Left ventricle myocardium inferior (tissue), 1 donor: ENCODE data around the gene FLOT2. TPM values are rescaled to one million over a fixed set of nuclear protein-coding genes. Genes with fewer than 3 reads are reported as not detected.
A peak's percentile ranks its signal among the peaks of the same experiment; 100 is the strongest.

Experiments
- DNase-seq: peaks from one replicate; pipeline ENCODE4 v3.0.0-alpha.2; 2020
- H3K27ac ChIP-seq: fragments of 200-600 bp; replicated peaks from 2 replicates; pipeline ENCODE4 v1.8.0; 2021
- H3K27me3 ChIP-seq: fragments of 200-600 bp; 2 replicates; pipeline ENCODE4 v1.8.0; 2021; ENCODE audit warnings: low read depth
- H3K36me3 ChIP-seq: fragments of 200-600 bp; 2 replicates; pipeline ENCODE4 v1.8.0; 2021
- H3K4me1 ChIP-seq: fragments of 200-600 bp; 2 replicates; pipeline ENCODE4 v1.8.0; 2021
- H3K4me3 ChIP-seq: fragments of 200-600 bp; 2 replicates; pipeline ENCODE4 v1.8.0; 2021; ENCODE audit warnings: mild to moderate bottlenecking, moderate library complexity
- H3K9me3 ChIP-seq: fragments of 200-600 bp; replicated peaks from 2 replicates; pipeline ENCODE4 v1.8.0; 2021
- intact Hi-C: fragments of 100-400 bp; cut with micrococcal nuclease; formaldehyde crosslinking; loops from one replicate; pipeline ENCODE4 v1.11.0; 2022
- long read RNA-seq: library from polyadenylated mRNA; unstranded; transcript quantifications from one replicate; pipeline ENCODE4 v2.0.0, GENCODE V29; 2021
- total RNA-seq: library from RNA; stranded (reverse); fragmentation: NEBNext Ultra II Directional; extraction: Animal tissue kit (Norgen Biotek cat#: 25700); gene quantifications from one replicate; pipeline ENCODE4 v1.2.1, GENCODE V29; 2021
- TF ChIP-seq, protein P1 (sequence below): fragments of 200-600 bp; IDR thresholded peaks from 2 replicates; pipeline ENCODE4 v1.8.0; 2021; ENCODE audit warnings: antibody characterized with exemption, mild to moderate bottlenecking, borderline replicate concordance
- donor health status: DM: no; HTN: yes; CAD: no; lungs with severe emphysema.

FLOT2 gene, protein sequence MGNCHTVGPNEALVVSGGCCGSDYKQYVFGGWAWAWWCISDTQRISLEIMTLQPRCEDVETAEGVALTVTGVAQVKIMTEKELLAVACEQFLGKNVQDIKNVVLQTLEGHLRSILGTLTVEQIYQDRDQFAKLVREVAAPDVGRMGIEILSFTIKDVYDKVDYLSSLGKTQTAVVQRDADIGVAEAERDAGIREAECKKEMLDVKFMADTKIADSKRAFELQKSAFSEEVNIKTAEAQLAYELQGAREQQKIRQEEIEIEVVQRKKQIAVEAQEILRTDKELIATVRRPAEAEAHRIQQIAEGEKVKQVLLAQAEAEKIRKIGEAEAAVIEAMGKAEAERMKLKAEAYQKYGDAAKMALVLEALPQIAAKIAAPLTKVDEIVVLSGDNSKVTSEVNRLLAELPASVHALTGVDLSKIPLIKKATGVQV
- total RNA-seq: 84.2 TPM
- long read RNA-seq, transcript FLOT2-202 (11 exons, 2,618 nt): major isoform, 198 of 238 reads
- long read RNA-seq, transcript FLOT2-210 (11 exons, 2,585 nt): minor isoform, 9 of 238 reads
- long read RNA-seq, partial matches to known transcripts: 13 of 238 reads
- long read RNA-seq, other reads (novel, unspliced or antisense): 18 of 238 reads

DNA sequence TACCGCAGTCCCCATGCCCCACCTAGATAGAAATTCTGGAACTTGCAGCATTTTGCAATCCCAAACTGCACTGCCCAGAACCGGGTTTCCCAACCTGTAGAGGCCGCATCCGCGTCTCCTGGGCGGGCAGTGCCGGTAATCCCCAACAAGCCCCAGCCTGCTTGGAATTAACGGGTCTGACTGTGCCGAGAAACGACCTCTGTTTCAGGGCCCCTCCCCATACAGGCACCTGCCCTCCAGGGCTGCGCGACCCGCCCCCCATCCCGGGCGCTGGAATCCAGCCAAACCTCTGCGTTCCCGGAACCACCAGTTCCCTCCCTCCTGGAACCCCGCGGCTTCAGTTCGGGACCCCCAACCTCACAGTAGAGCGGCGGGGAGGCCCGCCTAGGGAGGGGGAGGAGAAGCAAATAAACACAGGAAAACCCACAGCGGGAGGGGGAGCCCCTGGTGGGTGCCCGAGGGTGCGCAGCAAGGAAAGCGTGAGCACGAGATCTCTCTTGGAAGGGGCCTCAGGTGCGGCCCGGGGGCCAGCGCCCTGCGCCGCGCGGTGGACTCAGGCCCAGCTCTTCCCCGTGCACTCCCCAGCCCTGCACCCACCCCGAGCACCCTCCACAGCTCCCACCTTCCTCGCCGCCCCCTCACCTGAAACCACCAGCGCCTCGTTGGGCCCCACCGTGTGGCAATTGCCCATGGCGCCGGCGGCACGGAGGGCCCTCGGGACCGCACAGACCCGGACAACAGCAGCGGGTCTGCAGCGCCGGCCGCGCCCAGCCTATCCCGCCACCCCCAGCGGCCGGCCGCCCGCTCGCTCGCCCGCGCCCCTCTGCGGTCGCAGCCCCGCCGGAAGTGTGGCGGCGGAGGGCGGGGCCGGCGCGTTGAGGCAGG, at the start of gene FLOT2:
Gene FLOT2, minus strand, starts transcription at position 850 of the 885 bp plus-strand sequence. Its CDS starts 159 bp downstream, at position 691.
- peaks cover 61% of the 10 kb centered on the region for H3K4me1 ChIP-seq

DNA sequence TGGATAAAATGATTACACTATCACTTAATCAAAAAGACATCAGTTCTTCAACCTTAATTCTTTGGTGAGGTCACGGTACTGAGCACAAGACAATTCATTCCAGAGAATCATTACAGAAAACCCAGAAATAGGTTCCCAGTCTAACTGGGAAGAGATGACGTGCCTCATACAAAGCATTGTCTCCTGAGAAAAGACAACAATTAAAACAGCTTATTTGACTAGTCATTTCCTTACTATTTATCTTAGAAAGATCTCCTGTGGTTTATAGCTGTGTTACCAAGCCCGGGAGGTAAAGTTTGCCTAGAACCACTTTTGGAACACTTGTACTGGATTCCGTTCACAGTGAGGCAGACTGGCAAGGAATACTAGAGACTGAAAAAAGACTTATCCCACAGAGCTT, 48.7 kb upstream of the FLOT2 start:
- no peaks in the 10 kb centered on the region for H3K36me3 ChIP-seq
- intact Hi-C loops: no loop called here
- no peak overlapping the region for H3K4me3 ChIP-seq
- TF ChIP-seq, protein P1, sequence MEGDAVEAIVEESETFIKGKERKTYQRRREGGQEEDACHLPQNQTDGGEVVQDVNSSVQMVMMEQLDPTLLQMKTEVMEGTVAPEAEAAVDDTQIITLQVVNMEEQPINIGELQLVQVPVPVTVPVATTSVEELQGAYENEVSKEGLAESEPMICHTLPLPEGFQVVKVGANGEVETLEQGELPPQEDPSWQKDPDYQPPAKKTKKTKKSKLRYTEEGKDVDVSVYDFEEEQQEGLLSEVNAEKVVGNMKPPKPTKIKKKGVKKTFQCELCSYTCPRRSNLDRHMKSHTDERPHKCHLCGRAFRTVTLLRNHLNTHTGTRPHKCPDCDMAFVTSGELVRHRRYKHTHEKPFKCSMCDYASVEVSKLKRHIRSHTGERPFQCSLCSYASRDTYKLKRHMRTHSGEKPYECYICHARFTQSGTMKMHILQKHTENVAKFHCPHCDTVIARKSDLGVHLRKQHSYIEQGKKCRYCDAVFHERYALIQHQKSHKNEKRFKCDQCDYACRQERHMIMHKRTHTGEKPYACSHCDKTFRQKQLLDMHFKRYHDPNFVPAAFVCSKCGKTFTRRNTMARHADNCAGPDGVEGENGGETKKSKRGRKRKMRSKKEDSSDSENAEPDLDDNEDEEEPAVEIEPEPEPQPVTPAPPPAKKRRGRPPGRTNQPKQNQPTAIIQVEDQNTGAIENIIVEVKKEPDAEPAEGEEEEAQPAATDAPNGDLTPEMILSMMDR: no peak
- peak overlapping the region; percentile 100 for H3K27ac ChIP-seq
- no peak for DNase-seq
- peaks cover 93% of the 10 kb centered on the region for H3K4me1 ChIP-seq
- no peaks in the 10 kb centered on the region for H3K27me3 ChIP-seq
- H3K9me3 ChIP-seq: no peaks in the 10 kb centered on the region

More for the DNA sequence above, at the start of gene FLOT2:
- H3K27me3 ChIP-seq: no peaks in the 10 kb centered on the region
- intact Hi-C loops: no loop called here
- TF ChIP-seq, protein P1: peak; percentile 34
- H3K27ac ChIP-seq: peak within 1 kb of the TSS; percentile 95
- H3K4me3 ChIP-seq: peak within 1 kb of the TSS; percentile 98
- H3K9me3 ChIP-seq: no peaks in the 10 kb centered on the region
- H3K36me3 ChIP-seq: no peaks in the 10 kb centered on the region
- peak; percentile 67 for DNase-seq

DNA sequence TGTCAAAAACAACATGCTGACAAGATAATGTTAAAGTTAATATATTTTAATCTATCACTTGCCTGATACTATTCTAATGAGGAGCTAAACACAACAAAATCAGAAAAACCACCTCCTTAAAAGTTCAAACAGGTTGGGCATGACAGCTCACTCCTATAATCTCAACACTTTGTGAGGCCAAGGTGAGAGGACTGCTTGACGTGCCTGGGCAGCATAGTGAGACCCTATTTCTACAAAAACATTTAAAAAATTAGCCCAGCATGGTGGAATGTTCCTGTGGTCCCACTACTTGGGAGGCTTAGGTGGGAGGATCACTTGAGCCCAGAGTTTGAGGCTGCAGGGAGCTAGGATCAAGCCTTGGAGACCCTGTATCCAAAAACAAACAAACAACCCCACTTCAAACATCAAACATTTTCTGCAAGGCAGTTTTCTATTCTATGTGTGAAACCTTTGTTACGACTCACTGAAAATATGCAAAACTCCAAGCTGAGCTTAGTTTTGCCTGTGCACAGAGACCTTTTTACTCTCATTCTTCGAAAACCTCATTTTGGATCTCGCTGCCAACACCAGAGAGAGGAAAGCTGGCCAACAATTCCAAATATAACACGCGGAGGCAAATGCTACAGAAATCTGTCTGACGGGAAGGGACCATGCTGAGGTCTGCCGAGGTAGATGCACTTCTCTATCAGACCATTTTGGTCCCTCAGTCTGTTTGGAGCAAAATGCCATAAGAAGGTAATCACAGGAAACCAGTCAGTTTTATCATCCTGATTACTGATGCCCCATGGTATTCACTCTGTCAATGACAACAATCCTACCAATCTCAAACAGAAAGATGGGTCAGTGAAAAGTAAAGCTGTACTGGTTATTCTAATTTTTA, 47.6 kb upstream of the FLOT2 start:
- Histone ChIP-seq H3K9me3 (no peaks in the 10 kb centered on the region), H3K27me3 (no peaks in the 10 kb centered on the region), H3K4me1 (peaks cover 93% of the 10 kb centered on the region), H3K36me3 (no peaks in the 10 kb centered on the region), H3K4me3 (no peak overlapping the region), H3K27ac (peak overlapping the region; percentile 100)
- TF ChIP-seq, protein P1: no peak
- intact Hi-C loops: no loop called here
- no peak for DNase-seq

DNA sequence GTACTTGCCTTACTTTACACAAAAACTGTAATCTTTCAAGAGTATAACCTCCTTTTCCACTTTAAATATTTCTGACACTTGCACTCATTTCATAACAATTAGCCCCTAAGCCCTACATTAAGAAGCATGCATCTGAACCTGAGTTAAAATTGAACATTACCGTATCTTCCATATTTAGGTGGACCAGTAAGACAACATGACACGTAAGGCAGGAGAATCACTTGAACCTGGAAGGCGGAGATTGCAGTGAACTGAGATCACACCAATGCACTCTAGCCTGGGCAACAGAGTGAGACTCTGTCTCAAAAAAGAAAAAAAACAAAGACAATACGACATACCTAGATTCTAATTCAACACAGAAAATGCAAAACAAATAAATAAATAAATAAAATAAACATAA, 46.8 kb upstream of the FLOT2 start:
- H3K27me3 ChIP-seq: no peaks in the 10 kb centered on the region
- no peak for DNase-seq
- TF ChIP-seq, protein P1: no peak
- H3K27ac ChIP-seq: no peak overlapping the region
- intact Hi-C loops: no loop called here
- no peak overlapping the region for H3K4me3 ChIP-seq
- no peaks in the 10 kb centered on the region for H3K36me3 ChIP-seq
- H3K4me1 ChIP-seq: peaks cover 93% of the 10 kb centered on the region
- H3K9me3 ChIP-seq: no peaks in the 10 kb centered on the region
